GM23248 (cell line): ENCODE results near the gene STK24. TPM values are rescaled to one million over a fixed set of nuclear protein-coding genes. Genes with fewer than 3 reads are reported as not detected.
"Not testable (repeated sequence)": the region's sequence is repeated elsewhere in the genome, so short reads cannot be mapped to it uniquely, and the experiment has no call there.

Experiments
- DNase-seq: peaks from one replicate; pipeline ENCODE4 v3.0.0-alpha.2; 2015
- H2AFZ ChIP-seq: fragments of 200-600 bp; sonication (generic); 2 replicates; pipeline ENCODE4 v1.6.1; 2016; ENCODE audit warnings: antibody characterized with exemption
- H3F3A ChIP-seq: fragments of 200-600 bp; sonication (generic); 2 replicates; pipeline ENCODE4 v1.6.1; 2016; ENCODE audit warnings: mild to moderate bottlenecking, antibody characterized with exemption, mixed run types; ENCODE audit not compliant: insufficient read depth
- H3K27ac ChIP-seq: fragments of 200-600 bp; sonication (generic); 2 replicates; pipeline ENCODE4 v1.5.1; 2016; ENCODE audit warnings: mild to moderate bottlenecking
- H3K27me3 ChIP-seq: fragments of 200-600 bp; sonication (generic); replicated peaks from 2 replicates; pipeline ENCODE4 v1.6.1; 2016; ENCODE audit warnings: mild to moderate bottlenecking; ENCODE audit not compliant: insufficient read depth
- H3K36me3 ChIP-seq: fragments of 200-600 bp; sonication (generic); 2 replicates; pipeline ENCODE4 v1.6.1; 2016; ENCODE audit warnings: low read depth, mild to moderate bottlenecking
- H3K4me1 ChIP-seq: fragments of 200-600 bp; sonication (generic); 2 replicates; pipeline ENCODE4 v1.6.1; 2016; ENCODE audit warnings: mild to moderate bottlenecking; ENCODE audit not compliant: insufficient read depth
- H3K4me2 ChIP-seq: fragments of 200-600 bp; sonication (generic); one replicate; pipeline ENCODE4 v1.6.1; 2016; ENCODE audit warnings: mild to moderate bottlenecking; ENCODE audit not compliant: unreplicated experiment
- H3K4me3 ChIP-seq: fragments of 200-600 bp; sonication (generic); 2 replicates; pipeline ENCODE4 v1.5.1; 2016; ENCODE audit warnings: mild to moderate bottlenecking
- H3K79me2 ChIP-seq: fragments of 200-600 bp; sonication (generic); 2 replicates; pipeline ENCODE4 v1.6.1; 2016; ENCODE audit warnings: mild to moderate bottlenecking; ENCODE audit not compliant: insufficient read depth
- H3K9ac ChIP-seq: fragments of 200-600 bp; sonication (generic); 2 replicates; pipeline ENCODE4 v1.6.1; 2016; ENCODE audit warnings: mild to moderate bottlenecking
- H3K9me2 ChIP-seq: fragments of 200-600 bp; sonication (generic); 2 replicates; pipeline ENCODE4 v1.6.1; 2016; ENCODE audit warnings: mixed run types, mild to moderate bottlenecking, moderate library complexity; ENCODE audit not compliant: insufficient read depth
- H3K9me3 ChIP-seq: fragments of 200-600 bp; sonication (generic); one replicate; pipeline ENCODE4 v1.6.1; 2017; ENCODE audit warnings: low read depth
- H4K20me1 ChIP-seq: fragments of 200-600 bp; sonication (generic); 2 replicates; pipeline ENCODE4 v1.6.0; 2016; ENCODE audit not compliant: insufficient read depth
- EZH2 ChIP-seq: fragments of 200-600 bp; sonication (generic); IDR thresholded peaks from 2 replicates; pipeline ENCODE4 v1.6.1; 2018; ENCODE audit warnings: antibody characterized with exemption, mild to moderate bottlenecking; ENCODE audit not compliant: insufficient read depth, poor library complexity, severe bottlenecking
- EZH2phosphoT487 ChIP-seq: fragments of 200-600 bp; sonication (generic); IDR thresholded peaks from 2 replicates; pipeline ENCODE4 v1.6.1; 2018; ENCODE audit warnings: antibody characterized with exemption, moderate library complexity, mild to moderate bottlenecking, low read depth; ENCODE audit not compliant: insufficient read depth
- WGBS, 2 experiments: methylation state at CpG; one replicate each; pipeline ENCODE4 v1.1.6; 2015 to 2017; ENCODE audit warnings: low lambda C conversion rate in 2 of 2, low coverage in 1 of 2; ENCODE audit errors: missing lambda C conversion rate in 2 of 2; 5-methylcytosine and 5-hydroxymethylcytosine counted together
- in situ Hi-C: fragments of 300-500 bp; cut with MboI; formaldehyde crosslinking; loops from 2 replicates; pipeline ENCODE4 v1.15.0; 2020
- polyA plus RNA-seq: library from polyadenylated mRNA; unstranded; fragments of >200 nt; fragmentation: Nextera tagmentation; extraction: Ambion mirVana; gene quantifications from 2 replicates; pipeline ENCODE4 v1.2.1, GENCODE V29; 2016
- total RNA-seq: library from RNA; depleted of rRNA; stranded (reverse); fragments of >200 nt; shearing (Covaris generic); gene quantifications from 2 replicates; pipeline ENCODE4 v1.2.3, GENCODE V29; 2014

Gene STK24
- total and polyA plus RNA-seq, 2 experiments from 2014 or later = 11.1 to 72.4 TPM

GRCh38 chr13:98570929-98571372 lies 6.0 kb downstream of the STK24 start:
- Histone ChIP-seq H3K27me3 (no peaks in the 10 kb centered on the region), H3F3A (peaks cover 44% of the 10 kb centered on the region), H2AFZ (no peak overlapping the region), H3K27ac (peak overlapping the region; percentile 80), H4K20me1 (peaks cover 8% of the 10 kb centered on the region; the same call in 1 of the 2 replicates), H3K4me1 (peaks cover 62% of the 10 kb centered on the region), H3K9ac (peak overlapping the region; percentile 68; the same call in 1 of the 2 replicates), H3K79me2 (peaks cover 100% of the 10 kb centered on the region), H3K36me3 (no peaks in the 10 kb centered on the region), H3K9me2 (no peaks in the 10 kb centered on the region), H3K9me3 (no peaks in the 10 kb centered on the region), H3K4me3 (no peak overlapping the region), H3K4me2 (no peak overlapping the region)
- no peak for DNase-seq
- WGBS, 2 experiments = 86 to 88% methylated on average over 10 of the region's 10 CpGs
- in situ Hi-C loops = no loop called here
- TF ChIP-seq EZH2phosphoT487 (no peak), EZH2 (no peak)

GRCh38 chr13:98569494-98570367 lies 7.2 kb downstream of the STK24 start:
- H3K4me2 ChIP-seq, H3K27me3 ChIP-seq, H4K20me1 ChIP-seq, H3K9me3 ChIP-seq, H3K36me3 ChIP-seq, H3K9me2 ChIP-seq, H3K9ac ChIP-seq, H2AFZ ChIP-seq, H3K4me3 ChIP-seq, in situ Hi-C loops: not testable (repeated sequence)
- WGBS, 2 experiments = 88 to 89% methylated on average over 17 of the region's 17 CpGs
- peak; percentile 53 for DNase-seq
- H3K27ac ChIP-seq = 0 out of 2 replicates have a peak overlapping the region, but pooled peaks have one; percentile 80
- H3K4me1 ChIP-seq = peaks cover 68% of the 10 kb centered on the region
- peaks cover 100% of the 10 kb centered on the region for H3K79me2 ChIP-seq
- H3F3A ChIP-seq = peaks cover 38% of the 10 kb centered on the region

GRCh38 chr13:98568918-98569317 lies 8.0 kb downstream of the STK24 start:
- Histone ChIP-seq H3K4me2 (no peak overlapping the region), H3K4me1 (peaks cover 63% of the 10 kb centered on the region), H3K79me2 (peaks cover 100% of the 10 kb centered on the region), H3K36me3 (no peaks in the 10 kb centered on the region), H3K9ac (no peak overlapping the region), H3K9me3 (no peaks in the 10 kb centered on the region), H3K4me3 (no peak overlapping the region), H3K27ac (no peak overlapping the region), H3F3A (peaks cover 31% of the 10 kb centered on the region), H2AFZ (no peak overlapping the region), H3K27me3 (no peaks in the 10 kb centered on the region), H3K9me2 (no peaks in the 10 kb centered on the region), H4K20me1 (peaks cover 11% of the 10 kb centered on the region; the same call in 1 of the 2 replicates)
- 80 to 88% methylated on average over 4 of the region's 4 CpGs for WGBS, 2 experiments
- in situ Hi-C loops = no loop called here
- no peak for DNase-seq
- no peak for TF ChIP-seq EZH2
- TF ChIP-seq EZH2phosphoT487 = no peak

GRCh38 chr13:98567140-98567539 lies 9.8 kb downstream of the STK24 start:
- H3K9me2 ChIP-seq = no peaks in the 10 kb centered on the region
- peaks cover 49% of the 10 kb centered on the region for H3K4me1 ChIP-seq
- TF ChIP-seq EZH2 (no peak), EZH2phosphoT487 (no peak)
- H3K9me3 ChIP-seq = no peaks in the 10 kb centered on the region
- in situ Hi-C loops = no loop called here
- WGBS, 2 experiments = 89 to 90% methylated on average over 13 of the region's 13 CpGs
- peaks cover 23% of the 10 kb centered on the region for H3F3A ChIP-seq
- H3K27me3 ChIP-seq = no peaks in the 10 kb centered on the region
- no peak overlapping the region for H3K4me2 ChIP-seq
- DNase-seq = no peak
- no peak overlapping the region for H3K9ac ChIP-seq
- H2AFZ ChIP-seq = no peak overlapping the region
- no peaks in the 10 kb centered on the region for H3K36me3 ChIP-seq
- H3K4me3 ChIP-seq = no peak overlapping the region
- peaks cover 14% of the 10 kb centered on the region; the same call in 1 of the 2 replicates for H4K20me1 ChIP-seq
- H3K27ac ChIP-seq = no peak overlapping the region
- peaks cover 100% of the 10 kb centered on the region for H3K79me2 ChIP-seq
